ENCODE data around the gene SPIC.

Gene SPIC

GRCh38 chr12:101493556-101493955 lies 18.4 kb downstream of the SPIC start:
- H3K27me3 Mint-ChIP-seq (ENCODE audit: low read depth, poor library complexity): peaks cover 13% of the 10 kb centered on the region
- no peak for TF ChIP-seq CTCF (IDR thresholded peaks at IDR 0.05)
- no peaks in the 10 kb centered on the region for H3K9me3 Mint-ChIP-seq
- no peak overlapping the region for H3K4me3 Mint-ChIP-seq
- no peaks in the 10 kb centered on the region for H3K4me1 Mint-ChIP-seq
- no peak for DNase-seq
- H3K27ac Mint-ChIP-seq: no peak overlapping the region
- no peaks in the 10 kb centered on the region for H3K36me3 Mint-ChIP-seq (ENCODE audit: low read depth)

- DNase-seq: no peak
- H3K36me3 Mint-ChIP-seq (ENCODE audit: low read depth): no peaks in the 10 kb centered on the region
- H3K4me3 Mint-ChIP-seq: no peak overlapping the region
- TF ChIP-seq CTCF (IDR thresholded peaks at IDR 0.05): no peak
- H3K4me1 Mint-ChIP-seq: no peaks in the 10 kb centered on the region
- H3K27me3 Mint-ChIP-seq (ENCODE audit: low read depth, poor library complexity): peaks cover 7% of the 10 kb centered on the region
- no peaks in the 10 kb centered on the region for H3K9me3 Mint-ChIP-seq
- no peak overlapping the region for H3K27ac Mint-ChIP-seq
Observed at GRCh38 chr12:101498252-101498651, 23.1 kb downstream of the SPIC start.

GRCh38 chr12:101501410-101501995 lies 26.4 kb downstream of the SPIC start:
- no peak for TF ChIP-seq CTCF (IDR thresholded peaks at IDR 0.05)
- Mint-ChIP-seq H3K4me1 (no peaks in the 10 kb centered on the region), H3K9me3 (peaks cover 6% of the 10 kb centered on the region), H3K36me3 (ENCODE audit: low read depth) (no peaks in the 10 kb centered on the region), H3K27me3 (ENCODE audit: low read depth, poor library complexity) (peaks cover 6% of the 10 kb centered on the region), H3K4me3 (no peak overlapping the region), H3K27ac (no peak overlapping the region)
- no peak for DNase-seq

- H3K36me3 Mint-ChIP-seq (ENCODE audit: low read depth): no peaks in the 10 kb centered on the region
- no peaks in the 10 kb centered on the region for H3K4me1 Mint-ChIP-seq
- TF ChIP-seq CTCF (IDR thresholded peaks at IDR 0.05): no peak
- H3K9me3 Mint-ChIP-seq: no peaks in the 10 kb centered on the region
- H3K27me3 Mint-ChIP-seq (ENCODE audit: low read depth, poor library complexity): peaks cover 13% of the 10 kb centered on the region
- no peak for DNase-seq
- H3K27ac Mint-ChIP-seq: no peak overlapping the region
- H3K4me3 Mint-ChIP-seq: no peak overlapping the region
Observed at GRCh38 chr12:101521136-101521535, 46.0 kb downstream of the SPIC start.

- Mint-ChIP-seq H3K4me1 (peaks cover 11% of the 10 kb centered on the region), H3K9me3 (no peaks in the 10 kb centered on the region), H3K36me3 (ENCODE audit: low read depth) (no peaks in the 10 kb centered on the region), H3K27ac (peak overlapping the region; percentile 61), H3K4me3 (no peak overlapping the region), H3K27me3 (ENCODE audit: low read depth, poor library complexity) (peaks cover 12% of the 10 kb centered on the region)
- no peak for DNase-seq
- no peak for TF ChIP-seq CTCF (IDR thresholded peaks at IDR 0.05)
Observed at GRCh38 chr12:101527682-101528081, 52.5 kb downstream of the SPIC start.

- H3K36me3 Mint-ChIP-seq (ENCODE audit: low read depth): no peaks in the 10 kb centered on the region
- H3K27ac Mint-ChIP-seq: no peak overlapping the region
- no peak for TF ChIP-seq CTCF (IDR thresholded peaks at IDR 0.05)
- H3K4me1 Mint-ChIP-seq: no peaks in the 10 kb centered on the region
- no peak for DNase-seq
- no peak overlapping the region for H3K4me3 Mint-ChIP-seq
- no peaks in the 10 kb centered on the region for H3K9me3 Mint-ChIP-seq
- H3K27me3 Mint-ChIP-seq (ENCODE audit: low read depth, poor library complexity): peaks cover 3% of the 10 kb centered on the region
Observed at GRCh38 chr12:101536069-101536674, 61.0 kb downstream of the SPIC start.
